ENCODE measurements around the gene CCKAR. TPM values are rescaled to one million over a fixed set of nuclear protein-coding genes. Genes with fewer than 3 reads are reported as not detected.

CCKAR gene, protein sequence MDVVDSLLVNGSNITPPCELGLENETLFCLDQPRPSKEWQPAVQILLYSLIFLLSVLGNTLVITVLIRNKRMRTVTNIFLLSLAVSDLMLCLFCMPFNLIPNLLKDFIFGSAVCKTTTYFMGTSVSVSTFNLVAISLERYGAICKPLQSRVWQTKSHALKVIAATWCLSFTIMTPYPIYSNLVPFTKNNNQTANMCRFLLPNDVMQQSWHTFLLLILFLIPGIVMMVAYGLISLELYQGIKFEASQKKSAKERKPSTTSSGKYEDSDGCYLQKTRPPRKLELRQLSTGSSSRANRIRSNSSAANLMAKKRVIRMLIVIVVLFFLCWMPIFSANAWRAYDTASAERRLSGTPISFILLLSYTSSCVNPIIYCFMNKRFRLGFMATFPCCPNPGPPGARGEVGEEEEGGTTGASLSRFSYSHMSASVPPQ
- total RNA-seq = not detected

DNA sequence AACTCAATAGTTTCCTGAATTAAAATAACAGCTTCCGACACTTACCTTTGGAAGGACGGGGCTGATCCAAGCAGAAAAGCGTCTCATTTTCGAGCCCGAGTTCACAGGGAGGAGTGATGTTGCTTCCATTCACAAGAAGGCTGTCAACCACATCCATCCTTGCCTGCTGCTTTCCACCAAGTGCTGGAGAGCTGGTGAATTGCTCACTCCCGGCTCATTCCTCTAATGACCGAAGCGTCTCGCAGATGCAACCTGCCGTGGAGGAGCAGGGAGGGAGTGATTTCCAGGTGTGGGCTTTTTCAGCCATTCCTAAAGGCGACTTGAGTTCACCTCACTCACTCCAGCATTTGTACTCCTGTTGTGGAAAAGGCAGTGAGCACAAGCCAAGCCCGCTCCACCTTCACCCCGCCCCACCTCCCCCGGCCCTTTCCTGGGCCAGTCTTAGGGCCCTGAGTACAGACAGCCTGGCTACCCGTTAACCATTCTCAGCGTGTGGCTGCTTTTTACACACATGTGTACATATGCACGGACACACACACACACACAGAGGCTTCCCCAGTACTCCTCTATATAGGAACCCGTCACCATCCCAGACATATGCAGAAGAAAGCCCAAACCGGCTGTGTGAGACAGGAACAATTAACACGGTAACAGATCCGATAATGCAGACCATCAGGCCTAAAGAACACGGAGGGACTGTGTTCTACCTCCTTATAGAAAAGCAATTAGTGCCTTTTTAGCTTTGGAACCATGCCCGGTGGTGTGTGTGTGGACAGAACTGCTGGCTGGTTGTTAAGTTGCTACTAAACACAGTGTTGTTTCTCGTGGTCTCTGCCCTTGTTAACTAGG, at the start of gene CCKAR:
Gene CCKAR (minus strand): TSS at position 374 of the 849 bp plus-strand sequence. CDS start 217 bp downstream, at position 157.
- H3K4me1 ChIP-seq = no peaks in the 10 kb centered on the region
- DNase-seq (ENCODE audit: low spot score) = no peak
- no peaks in the 10 kb centered on the region for H3K9me3 ChIP-seq
- TF ChIP-seq CTCF (IDR thresholded peaks at IDR 0.05) = no peak
- H3K27me3 ChIP-seq = no peaks in the 10 kb centered on the region
- no peaks in the 10 kb centered on the region for H3K36me3 ChIP-seq
- no peak within 1 kb of the TSS for H3K27ac ChIP-seq
- no peak within 1 kb of the TSS for H3K4me3 ChIP-seq

DNA sequence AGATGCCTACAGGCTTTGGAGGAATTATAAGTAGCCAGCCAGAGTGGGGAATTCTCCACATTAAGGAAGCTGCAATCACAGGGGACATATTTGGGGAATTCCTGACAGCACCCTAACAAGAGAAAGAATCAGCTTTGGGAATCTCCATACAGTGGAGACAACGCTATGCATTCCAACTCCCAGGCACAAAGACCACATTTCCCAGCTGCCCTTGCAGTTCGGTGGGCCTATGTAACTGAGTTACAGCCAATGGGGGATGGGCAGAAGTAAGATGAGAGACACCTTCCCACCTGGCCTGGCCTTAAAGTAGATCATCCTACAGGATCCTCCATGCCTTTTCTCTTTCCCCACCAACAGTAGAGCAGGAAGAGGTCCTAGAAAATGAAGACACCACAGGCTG, 43.4 kb upstream of the CCKAR start:
- Histone ChIP-seq H3K36me3 (no peaks in the 10 kb centered on the region), H3K27ac (no peak overlapping the region), H3K4me3 (no peak overlapping the region), H3K9me3 (no peaks in the 10 kb centered on the region), H3K27me3 (no peaks in the 10 kb centered on the region), H3K4me1 (no peaks in the 10 kb centered on the region)
- TF ChIP-seq CTCF (IDR thresholded peaks at IDR 0.05) = no peak
- no peak for DNase-seq (ENCODE audit: low spot score)

DNA sequence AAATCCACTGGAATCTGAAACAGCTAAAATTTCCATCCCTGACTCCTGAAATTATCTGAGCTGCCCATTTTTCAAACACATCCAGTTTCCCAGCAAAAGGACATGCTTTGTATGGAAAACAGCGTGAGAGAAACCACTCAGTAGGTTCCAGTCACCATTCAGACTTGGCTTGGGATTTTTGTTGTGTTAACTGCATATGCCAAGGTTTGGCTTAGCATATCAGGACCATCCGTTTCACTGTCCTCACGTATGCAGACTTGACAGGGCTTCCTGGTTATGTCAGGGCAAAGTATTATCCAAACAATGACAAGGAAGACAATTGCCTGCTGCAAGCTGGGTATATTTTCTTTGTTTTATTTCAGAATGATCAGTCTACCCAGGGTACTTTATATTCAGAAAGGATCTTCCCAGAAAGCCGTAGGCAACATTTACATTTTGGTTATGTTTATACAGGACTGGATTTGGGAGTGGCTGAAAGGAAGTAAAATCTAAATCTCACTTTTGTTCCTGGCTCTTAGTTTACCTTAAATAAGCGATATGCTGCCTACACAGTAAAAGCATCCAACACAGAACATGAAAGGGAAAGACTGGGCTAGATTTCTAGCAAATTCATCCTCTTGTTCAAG, 41.3 kb upstream of the CCKAR start:
- Histone ChIP-seq H3K4me3 (no peak overlapping the region), H3K27ac (no peak overlapping the region), H3K9me3 (no peaks in the 10 kb centered on the region), H3K27me3 (no peaks in the 10 kb centered on the region), H3K4me1 (no peaks in the 10 kb centered on the region), H3K36me3 (no peaks in the 10 kb centered on the region)
- no peak for TF ChIP-seq CTCF (IDR thresholded peaks at IDR 0.05)
- DNase-seq (ENCODE audit: low spot score) = no peak

DNA sequence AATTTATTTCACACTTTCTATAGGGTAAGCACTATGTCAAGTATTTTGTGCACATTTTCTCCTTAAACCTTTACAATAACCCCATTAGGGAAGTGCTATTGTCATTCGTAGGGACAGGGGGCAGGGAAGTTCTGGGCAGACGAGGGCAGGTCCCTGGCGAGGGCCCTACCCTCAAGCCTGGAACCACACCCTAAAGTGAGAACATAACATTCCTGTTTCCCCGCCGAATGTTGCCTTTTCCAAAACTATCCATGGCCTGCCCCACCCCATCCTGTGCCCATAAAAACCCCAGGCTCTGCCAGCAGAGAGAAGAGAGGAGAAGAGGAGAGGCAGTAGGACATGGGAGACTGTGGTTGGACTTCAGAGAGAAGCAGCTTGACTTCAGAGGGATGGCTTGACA, 39.8 kb upstream of the CCKAR start:
- Histone ChIP-seq H3K27me3 (no peaks in the 10 kb centered on the region), H3K4me1 (no peaks in the 10 kb centered on the region), H3K36me3 (no peaks in the 10 kb centered on the region), H3K27ac (no peak overlapping the region), H3K9me3 (no peaks in the 10 kb centered on the region), H3K4me3 (no peak overlapping the region)
- DNase-seq (ENCODE audit: low spot score) = no peak
- no peak for TF ChIP-seq CTCF (IDR thresholded peaks at IDR 0.05)

DNA sequence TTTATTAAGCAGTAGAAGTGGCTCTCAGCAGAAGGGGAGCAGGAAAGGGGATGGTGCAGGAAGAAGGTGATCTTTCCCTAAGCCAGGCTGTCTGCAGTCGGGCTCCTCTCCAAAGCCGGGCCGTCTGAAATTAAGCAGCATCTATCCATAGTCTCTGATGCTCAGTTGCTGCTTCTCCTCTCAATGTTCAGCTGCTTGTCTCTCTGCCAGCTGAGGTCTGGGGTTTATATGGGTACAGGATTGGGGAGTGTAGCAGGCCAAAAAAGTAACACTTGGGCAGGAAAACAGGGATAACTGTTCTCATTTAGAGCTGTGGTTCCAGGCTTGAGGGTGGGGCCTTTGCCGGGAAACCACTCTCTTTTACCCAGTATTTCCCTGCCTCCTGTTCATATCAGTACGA, 39.2 kb upstream of the CCKAR start:
- no peak for TF ChIP-seq CTCF (IDR thresholded peaks at IDR 0.05)

More for the DNA sequence above, 39.2 kb upstream of the CCKAR start:
- no peaks in the 10 kb centered on the region for H3K36me3 ChIP-seq
- no peak for DNase-seq (ENCODE audit: low spot score)
- H3K4me3 ChIP-seq = no peak overlapping the region
- H3K27me3 ChIP-seq = no peaks in the 10 kb centered on the region
- no peaks in the 10 kb centered on the region for H3K4me1 ChIP-seq
- H3K27ac ChIP-seq = no peak overlapping the region
- H3K9me3 ChIP-seq = no peaks in the 10 kb centered on the region

All from right atrium auricular region (tissue), 2 donors.